HEK293 (cell line): ENCODE measurements around the gene RBBP5.

ENCODE experiments used
- ZFP37 ChIP-seq: fragments of 450-650 bp; formaldehyde crosslinking; IDR thresholded peaks from 2 replicates; pipeline ENCODE4 v1.5.1; 2016; ENCODE audit warnings: missing biosample characterization, missing genetic modification characterization
- ZNF146 ChIP-seq: fragments of 450-650 bp; formaldehyde crosslinking; IDR thresholded peaks from 2 replicates; pipeline ENCODE4 v1.5.1; 2016; ENCODE audit warnings: missing biosample characterization, missing genetic modification characterization
- ZNF274 ChIP-seq, 2 experiments: fragments of 200-500 bp in 1 of 2; fragments of 450-650 bp in 1 of 2; sonication (Bioruptor generic) in 1 of 2; formaldehyde crosslinking in 1 of 2; IDR thresholded peaks; 2 replicates each; pipeline versions ENCODE4 v1.5.1 to v1.6.1; 2014 to 2016; ENCODE audit warnings: borderline replicate concordance in 1 of 2, inconsistent platforms in 1 of 2, low read length in 1 of 2, missing biosample characterization in 1 of 2, missing genetic modification characterization in 1 of 2
- ZNF292 ChIP-seq: fragments of 450-650 bp; formaldehyde crosslinking; IDR thresholded peaks from 2 replicates; pipeline ENCODE4 v1.5.1; 2016; ENCODE audit warnings: low read depth, missing biosample characterization, missing genetic modification characterization, borderline replicate concordance
- ZNF585B ChIP-seq: fragments of 450-650 bp; formaldehyde crosslinking; IDR thresholded peaks from 2 replicates; pipeline ENCODE4 v1.5.1; 2016; ENCODE audit warnings: missing biosample characterization, missing genetic modification characterization
- ZNF670 ChIP-seq: fragments of 450-650 bp; formaldehyde crosslinking; IDR thresholded peaks from 2 replicates; pipeline ENCODE4 v1.5.1; 2016; ENCODE audit warnings: missing biosample characterization, missing genetic modification characterization, low read depth
- ZXDB ChIP-seq: fragments of 450-650 bp; formaldehyde crosslinking; IDR thresholded peaks from 2 replicates; pipeline ENCODE4 v1.5.1; 2016; ENCODE audit warnings: missing biosample characterization, missing genetic modification characterization
- TF ChIP-seq, protein P1 (sequence below): fragments of 450-650 bp; formaldehyde crosslinking; IDR thresholded peaks from 2 replicates; pipeline ENCODE4 v1.5.1; 2016; ENCODE audit warnings: missing biosample characterization, missing genetic modification characterization
- TF ChIP-seq, protein P2 (sequence below): fragments of 450-650 bp; formaldehyde crosslinking; IDR thresholded peaks from 2 replicates; pipeline ENCODE4 v1.5.1; 2016; ENCODE audit warnings: missing biosample characterization, missing genetic modification characterization
- TF ChIP-seq, protein P3 (sequence below): fragments of 450-650 bp; formaldehyde crosslinking; IDR thresholded peaks from 2 replicates; pipeline ENCODE4 v1.5.1; 2016; ENCODE audit warnings: missing biosample characterization, missing genetic modification characterization
- TF ChIP-seq, protein P4 (sequence below): fragments of 450-650 bp; formaldehyde crosslinking; IDR thresholded peaks from 2 replicates; pipeline ENCODE4 v1.5.1; 2016; ENCODE audit warnings: missing biosample characterization, missing genetic modification characterization

DNA sequence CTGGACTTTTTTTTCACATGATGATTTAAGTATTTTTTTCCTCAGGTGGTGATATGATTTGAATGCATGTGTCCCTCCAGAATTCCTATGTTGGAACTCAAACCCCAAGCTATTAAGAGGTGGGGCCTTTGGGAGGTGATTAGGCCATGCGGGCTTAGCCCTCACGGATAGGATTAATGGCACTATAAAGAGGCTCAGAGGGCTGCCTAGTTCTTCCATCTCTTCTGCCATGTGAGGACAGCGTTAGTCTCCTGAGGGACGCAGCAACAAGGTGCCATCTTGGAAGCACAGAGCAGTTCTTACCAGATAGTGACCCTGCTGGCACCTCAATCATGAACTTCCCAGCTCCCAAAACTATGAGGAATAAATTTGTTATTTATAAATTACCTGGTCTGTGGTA, 18.3 kb upstream of the RBBP5 start:
- TF ChIP-seq, protein P1, sequence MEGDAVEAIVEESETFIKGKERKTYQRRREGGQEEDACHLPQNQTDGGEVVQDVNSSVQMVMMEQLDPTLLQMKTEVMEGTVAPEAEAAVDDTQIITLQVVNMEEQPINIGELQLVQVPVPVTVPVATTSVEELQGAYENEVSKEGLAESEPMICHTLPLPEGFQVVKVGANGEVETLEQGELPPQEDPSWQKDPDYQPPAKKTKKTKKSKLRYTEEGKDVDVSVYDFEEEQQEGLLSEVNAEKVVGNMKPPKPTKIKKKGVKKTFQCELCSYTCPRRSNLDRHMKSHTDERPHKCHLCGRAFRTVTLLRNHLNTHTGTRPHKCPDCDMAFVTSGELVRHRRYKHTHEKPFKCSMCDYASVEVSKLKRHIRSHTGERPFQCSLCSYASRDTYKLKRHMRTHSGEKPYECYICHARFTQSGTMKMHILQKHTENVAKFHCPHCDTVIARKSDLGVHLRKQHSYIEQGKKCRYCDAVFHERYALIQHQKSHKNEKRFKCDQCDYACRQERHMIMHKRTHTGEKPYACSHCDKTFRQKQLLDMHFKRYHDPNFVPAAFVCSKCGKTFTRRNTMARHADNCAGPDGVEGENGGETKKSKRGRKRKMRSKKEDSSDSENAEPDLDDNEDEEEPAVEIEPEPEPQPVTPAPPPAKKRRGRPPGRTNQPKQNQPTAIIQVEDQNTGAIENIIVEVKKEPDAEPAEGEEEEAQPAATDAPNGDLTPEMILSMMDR = no peak
- TF ChIP-seq ZNF292 (tag by site-specific recombination) = no peak
- no peak for TF ChIP-seq ZXDB
- TF ChIP-seq, protein P2, sequence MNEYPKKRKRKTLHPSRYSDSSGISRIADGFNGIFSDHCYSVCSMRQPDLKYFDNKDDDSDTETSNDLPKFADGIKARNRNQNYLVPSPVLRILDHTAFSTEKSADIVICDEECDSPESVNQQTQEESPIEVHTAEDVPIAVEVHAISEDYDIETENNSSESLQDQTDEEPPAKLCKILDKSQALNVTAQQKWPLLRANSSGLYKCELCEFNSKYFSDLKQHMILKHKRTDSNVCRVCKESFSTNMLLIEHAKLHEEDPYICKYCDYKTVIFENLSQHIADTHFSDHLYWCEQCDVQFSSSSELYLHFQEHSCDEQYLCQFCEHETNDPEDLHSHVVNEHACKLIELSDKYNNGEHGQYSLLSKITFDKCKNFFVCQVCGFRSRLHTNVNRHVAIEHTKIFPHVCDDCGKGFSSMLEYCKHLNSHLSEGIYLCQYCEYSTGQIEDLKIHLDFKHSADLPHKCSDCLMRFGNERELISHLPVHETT (tag by site-specific recombination) = no peak
- TF ChIP-seq, protein P3, sequence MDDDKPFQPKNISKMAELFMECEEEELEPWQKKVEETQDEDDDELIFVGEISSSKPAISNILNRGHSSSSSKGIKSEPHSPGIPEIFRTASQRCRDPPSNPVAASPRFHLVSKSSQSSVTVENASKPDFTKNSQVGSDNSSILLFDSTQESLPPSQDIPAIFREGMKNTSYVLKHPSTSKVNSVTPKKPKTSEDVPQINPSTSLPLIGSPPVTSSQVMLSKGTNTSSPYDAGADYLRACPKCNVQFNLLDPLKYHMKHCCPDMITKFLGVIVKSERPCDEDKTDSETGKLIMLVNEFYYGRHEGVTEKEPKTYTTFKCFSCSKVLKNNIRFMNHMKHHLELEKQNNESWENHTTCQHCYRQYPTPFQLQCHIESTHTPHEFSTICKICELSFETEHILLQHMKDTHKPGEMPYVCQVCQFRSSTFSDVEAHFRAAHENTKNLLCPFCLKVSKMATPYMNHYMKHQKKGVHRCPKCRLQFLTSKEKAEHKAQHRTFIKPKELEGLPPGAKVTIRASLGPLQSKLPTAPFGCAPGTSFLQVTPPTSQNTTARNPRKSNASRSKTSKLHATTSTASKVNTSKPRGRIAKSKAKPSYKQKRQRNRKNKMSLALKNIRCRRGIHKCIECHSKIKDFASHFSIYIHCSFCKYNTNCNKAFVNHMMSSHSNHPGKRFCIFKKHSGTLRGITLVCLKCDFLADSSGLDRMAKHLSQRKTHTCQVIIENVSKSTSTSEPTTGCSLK = no peak
- TF ChIP-seq ZNF670 (tag by site-specific recombination) = no peak
- no peak for TF ChIP-seq ZFP37 (tag by site-specific recombination)
- TF ChIP-seq ZNF274 (IDR thresholded peaks at IDR 0.05; ENCODE audit: low read length) = no peak
- no peak for TF ChIP-seq ZNF274 (tag by site-specific recombination; IDR thresholded peaks at IDR 0.05; ENCODE audit: borderline replicate concordance)
- no peak for TF ChIP-seq ZNF146 (tag by site-specific recombination)
- TF ChIP-seq, protein P4, sequence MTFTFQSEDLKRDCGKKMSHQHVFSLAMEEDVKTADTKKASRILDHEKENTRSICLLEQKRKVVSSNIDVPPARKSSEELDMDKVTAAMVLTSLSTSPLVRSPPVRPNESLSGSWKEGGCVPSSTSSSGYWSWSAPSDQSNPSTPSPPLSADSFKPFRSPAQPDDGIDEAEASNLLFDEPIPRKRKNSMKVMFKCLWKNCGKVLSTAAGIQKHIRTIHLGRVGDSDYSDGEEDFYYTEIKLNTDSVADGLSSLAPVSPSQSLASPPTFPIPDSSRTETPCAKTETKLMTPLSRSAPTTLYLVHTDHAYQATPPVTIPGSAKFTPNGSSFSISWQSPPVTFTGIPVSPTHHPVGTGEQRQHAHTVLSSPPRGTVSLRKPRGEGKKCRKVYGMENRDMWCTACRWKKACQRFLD (tag by site-specific recombination) = no peak
- TF ChIP-seq ZNF585B (tag by site-specific recombination) = no peak
